Upper lobe of right lung (tissue), 1 donor: ENCODE data around the gene ITGA2. TPM values are rescaled to one million over a fixed set of nuclear protein-coding genes. Genes with fewer than 3 reads are reported as not detected.

Source experiments
- ATAC-seq: fragments of 200-7000 bp; cut with Tn5 transposase; one replicate; pipeline ENCODE4 v1.9.1; 2020; ENCODE audit warnings: mild to moderate bottlenecking, moderate library complexity
- DNase-seq: peaks from one replicate; pipeline ENCODE4 v3.0.0-alpha.2; 2020
- H3K27ac ChIP-seq: fragments of 200-600 bp; one replicate; pipeline ENCODE4 v1.8.0; 2022
- H3K27me3 ChIP-seq: fragments of 200-600 bp; one replicate; pipeline ENCODE4 v1.8.0; 2022; ENCODE audit warnings: mild to moderate bottlenecking
- H3K36me3 ChIP-seq: fragments of 200-600 bp; one replicate; pipeline ENCODE4 v1.8.0; 2022
- H3K4me1 ChIP-seq: fragments of 200-600 bp; one replicate; pipeline ENCODE4 v1.8.0; 2022
- H3K4me3 ChIP-seq: fragments of 200-600 bp; one replicate; pipeline ENCODE4 v1.8.0; 2022; ENCODE audit warnings: mild to moderate bottlenecking
- H3K9me3 ChIP-seq: fragments of 200-600 bp; one replicate; pipeline ENCODE4 v1.8.0; 2022
- CTCF ChIP-seq: fragments of 200-600 bp; IDR thresholded peaks from one replicate; pipeline ENCODE4 v1.8.0; 2022; ENCODE audit warnings: antibody characterized with exemption
- intact Hi-C: fragments of 100-400 bp; cut with DNase I; formaldehyde crosslinking; loops from one replicate; pipeline ENCODE4 v1.11.0; 2022
- total RNA-seq: library from RNA; stranded (reverse); fragmentation: NEBNext Ultra II Directional; extraction: Animal tissue kit (Norgen Biotek cat#: 25700); gene quantifications from one replicate; pipeline ENCODE4 v1.2.1, GENCODE V29; 2021
- donor health status: DM: no; HTN: yes; CAD: no; lungs with severe emphysema.

The ITGA2 gene
- total RNA-seq, 1 donor from 2014 or later: 17.7 TPM

- Histone ChIP-seq H3K4me3 (no peak overlapping the region), H3K4me1 (no peaks in the 10 kb centered on the region), H3K36me3 (no peaks in the 10 kb centered on the region), H3K27ac (no peak overlapping the region), H3K27me3 (no peaks in the 10 kb centered on the region), H3K9me3 (no peaks in the 10 kb centered on the region)
- TF ChIP-seq CTCF: peak; percentile 22
- ATAC-seq (no peak), DNase-seq (no peak)
- intact Hi-C loops: no loop called here
Observed at GRCh38 chr5:53123702-53124101, 134.6 kb downstream of the ITGA2 start.

DNA sequence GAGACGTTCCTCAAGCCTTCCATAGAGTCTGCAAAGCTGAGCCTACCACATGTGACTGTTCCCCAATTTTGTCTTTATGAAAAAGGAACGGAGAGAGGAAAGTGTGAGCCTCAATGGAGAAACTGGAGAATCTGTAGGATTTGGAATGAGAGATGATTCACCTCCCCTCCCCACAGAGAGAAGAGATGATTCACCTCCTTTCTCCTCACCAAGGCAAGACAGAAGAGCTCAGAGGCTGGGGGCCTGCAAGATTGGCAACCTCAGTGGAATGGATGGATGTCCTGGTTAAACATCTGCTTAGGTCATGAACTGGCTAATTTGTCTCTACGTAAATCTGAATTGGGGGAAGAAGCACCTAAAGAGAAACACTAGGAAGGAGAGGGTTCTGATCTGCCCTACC lies 137.4 kb downstream of the ITGA2 start:
- no peaks in the 10 kb centered on the region for H3K9me3 ChIP-seq
- no peaks in the 10 kb centered on the region for H3K36me3 ChIP-seq
- ATAC-seq: no peak
- no peak overlapping the region for H3K27ac ChIP-seq
- H3K4me3 ChIP-seq: no peak overlapping the region
- H3K27me3 ChIP-seq: no peaks in the 10 kb centered on the region
- no peak for TF ChIP-seq CTCF
- DNase-seq: no peak
- intact Hi-C loops: no loop called here
- no peaks in the 10 kb centered on the region for H3K4me1 ChIP-seq

DNA sequence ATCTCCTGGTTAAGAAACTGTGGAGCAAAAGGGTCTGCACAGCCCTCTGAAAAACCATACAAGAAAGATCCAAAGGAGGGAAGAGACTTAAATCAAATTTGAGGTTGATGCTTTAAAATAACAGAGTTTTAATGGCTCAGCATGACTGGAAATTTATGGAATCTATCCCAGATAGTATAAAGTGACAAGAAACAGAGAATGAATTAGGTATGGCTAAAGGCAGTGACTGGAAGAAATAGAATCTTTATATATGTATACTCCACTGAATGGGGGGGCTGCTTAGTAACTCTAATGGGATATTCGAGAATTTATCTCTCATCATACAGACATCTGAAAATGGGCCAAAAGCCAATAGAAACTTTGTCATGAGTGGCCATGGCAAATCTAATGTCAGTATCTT lies 138.0 kb downstream of the ITGA2 start:
- intact Hi-C loops: no loop called here
- DNase-seq: no peak
- H3K36me3 ChIP-seq: no peaks in the 10 kb centered on the region
- no peaks in the 10 kb centered on the region for H3K4me1 ChIP-seq
- no peak for ATAC-seq
- no peak overlapping the region for H3K27ac ChIP-seq
- no peaks in the 10 kb centered on the region for H3K9me3 ChIP-seq
- H3K27me3 ChIP-seq: no peaks in the 10 kb centered on the region
- no peak overlapping the region for H3K4me3 ChIP-seq
- TF ChIP-seq CTCF: no peak

GRCh38 chr5:53128481-53128880 lies 139.3 kb downstream of the ITGA2 start:
- ATAC-seq (no peak), DNase-seq (no peak)
- no peak for TF ChIP-seq CTCF
- Histone ChIP-seq H3K4me3 (no peak overlapping the region), H3K36me3 (no peaks in the 10 kb centered on the region), H3K27ac (no peak overlapping the region), H3K27me3 (no peaks in the 10 kb centered on the region), H3K4me1 (no peaks in the 10 kb centered on the region), H3K9me3 (no peaks in the 10 kb centered on the region)
- intact Hi-C loops: no loop called here

GRCh38 chr5:53130266-53130665 lies 141.1 kb downstream of the ITGA2 start:
- Histone ChIP-seq H3K9me3 (no peaks in the 10 kb centered on the region), H3K4me1 (no peaks in the 10 kb centered on the region), H3K36me3 (no peaks in the 10 kb centered on the region), H3K27me3 (no peaks in the 10 kb centered on the region), H3K27ac (no peak overlapping the region), H3K4me3 (no peak overlapping the region)
- DNase-seq (no peak), ATAC-seq (no peak)
- intact Hi-C loops: no loop called here
- TF ChIP-seq CTCF: no peak

GRCh38 chr5:53133020-53133419 lies 143.9 kb downstream of the ITGA2 start:
- Histone ChIP-seq H3K4me3 (no peak overlapping the region), H3K36me3 (no peaks in the 10 kb centered on the region), H3K4me1 (no peaks in the 10 kb centered on the region), H3K27me3 (no peaks in the 10 kb centered on the region), H3K9me3 (no peaks in the 10 kb centered on the region), H3K27ac (no peak overlapping the region)
- ATAC-seq (no peak), DNase-seq (no peak)
- intact Hi-C loops: no loop called here
- TF ChIP-seq CTCF: no peak
